Left lung (tissue), 10 donors: Measurements from ENCODE around the gene GPC6. TPM values are rescaled to one million over a fixed set of nuclear protein-coding genes. Genes with fewer than 3 reads are reported as not detected.

Experiments used
- ATAC-seq: fragments of 200-7000 bp; cut with Tn5 transposase; one replicate; pipeline ENCODE4 v1.9.1; 2020; ENCODE audit warnings: moderate library complexity
- DNase-seq, 4 donors: peaks; one replicate each; pipeline ENCODE4 v3.0.0-alpha.2; 2013 to 2020
- H3K27ac ChIP-seq, 2 donors: fragments of 200-600 bp; sonication (generic) in 1 of 2; one replicate each; pipeline versions ENCODE4 v1.5.0 to v1.8.0; 2020 to 2021
- H3K27me3 ChIP-seq, 2 donors: fragments of 200-600 bp; sonication (generic) in 1 of 2; one replicate each; pipeline versions ENCODE4 v1.5.0 to v1.8.0; 2020 to 2021
- H3K36me3 ChIP-seq, 2 donors: fragments of 200-600 bp; sonication (generic) in 1 of 2; one replicate each; pipeline versions ENCODE4 v1.5.0 to v1.8.0; 2020 to 2021
- H3K4me1 ChIP-seq, 2 donors: fragments of 200-600 bp; one replicate each; pipeline ENCODE4 v1.8.0; 2021
- H3K4me3 ChIP-seq, 2 donors: fragments of 200-600 bp; sonication (generic) in 1 of 2; one replicate each; pipeline versions ENCODE4 v1.5.0 to v1.8.0; 2020 to 2021; ENCODE audit warnings: mild to moderate bottlenecking in 1 of 2
- H3K9me3 ChIP-seq, 2 donors: fragments of 200-600 bp; sonication (generic) in 1 of 2; one replicate each; pipeline versions ENCODE4 v1.5.0 to v1.8.0; 2020 to 2021
- CTCF ChIP-seq, 2 donors: fragments of 200-600 bp; sonication (generic) in 1 of 2; IDR thresholded peaks; one replicate each; pipeline versions ENCODE4 v1.5.0 to v1.8.0; 2021; ENCODE audit warnings: antibody characterized with exemption in 2 of 2
- intact Hi-C, 2 donors: fragments of 100-400 bp; cut with DNase I; formaldehyde crosslinking; loops; one replicate each; pipeline versions ENCODE4 v1.11.2 to v1.14.2; 2022
- polyA plus RNA-seq, 6 donors: library from polyadenylated mRNA; unstranded; fragments of 120-200 nt; gene quantifications; one replicate each; pipeline ENCODE4 v1.2.1, GENCODE V29; 2013; ENCODE audit not compliant: insufficient read length in 6 of 6
- total RNA-seq, 2 donors: library from RNA; stranded (reverse); fragmentation: NEBNext Ultra II Directional; extraction: Animal tissue kit (Norgen Biotek cat#: 25700); gene quantifications; one replicate each; pipeline ENCODE4 v1.2.1, GENCODE V29; 2021
- donor health status: DM: no; HTN: yes; CAD: no.
- donor health status: DM: no; HTN: no; CAD: no.

GPC6 gene
- total and polyA plus RNA-seq, 8 donors = 9.6 to 25.8 (median 21.1) TPM

GRCh38 chr13:93283255-93283654, 56.6 kb downstream of the GPC6 start:
- intact Hi-C loops = no loop called here
- Histone ChIP-seq H3K27ac (no peak overlapping the region), H3K4me3 (no peak overlapping the region), H3K9me3 (no peaks in the 10 kb centered on the region), H3K36me3 (no peaks in the 10 kb centered on the region), H3K27me3 (no peaks in the 10 kb centered on the region), H3K4me1 (no peaks in the 10 kb centered on the region)
- no peak for ATAC-seq
- no peak for TF ChIP-seq CTCF (IDR thresholded peaks at IDR 0.05)
- DNase-seq = no peak

GRCh38 chr13:93284064-93284463, 57.5 kb downstream of the GPC6 start:
- H3K4me1 ChIP-seq = no peaks in the 10 kb centered on the region
- no peak for TF ChIP-seq CTCF (IDR thresholded peaks at IDR 0.05)
- no peaks in the 10 kb centered on the region for H3K36me3 ChIP-seq
- H3K9me3 ChIP-seq = no peaks in the 10 kb centered on the region
- no peak overlapping the region for H3K4me3 ChIP-seq
- intact Hi-C loops = no loop called here
- H3K27me3 ChIP-seq = no peaks in the 10 kb centered on the region
- H3K27ac ChIP-seq = no peak overlapping the region
- no peak for ATAC-seq
- no peak for DNase-seq

- Histone ChIP-seq H3K9me3 (no peaks in the 10 kb centered on the region), H3K4me3 (no peak overlapping the region), H3K27me3 (no peaks in the 10 kb centered on the region), H3K4me1 (no peaks in the 10 kb centered on the region), H3K27ac (no peak overlapping the region), H3K36me3 (no peaks in the 10 kb centered on the region)
- ATAC-seq (no peak), DNase-seq (no peak)
- no peak for TF ChIP-seq CTCF (IDR thresholded peaks at IDR 0.05)
- intact Hi-C loops = no loop called here
Observed at GRCh38 chr13:93286047-93286446, 59.4 kb downstream of the GPC6 start.

DNA sequence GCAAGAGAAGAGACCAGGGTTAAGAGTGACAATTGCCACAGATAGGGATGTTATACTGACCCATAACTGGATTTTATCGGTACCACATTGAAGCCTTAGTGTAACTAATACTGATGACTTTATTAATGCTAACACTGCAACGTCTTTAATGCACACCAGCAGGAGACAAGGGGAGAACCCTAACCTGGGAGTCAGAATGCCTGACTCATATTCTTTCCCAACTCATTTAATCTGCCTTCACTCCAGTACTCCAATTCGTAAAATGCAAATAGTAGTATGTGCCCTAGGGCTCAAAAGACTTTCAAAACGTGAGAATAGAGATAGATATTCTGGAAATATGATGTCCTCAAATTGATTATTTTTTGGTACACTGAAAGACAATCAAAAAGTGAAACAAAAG, 62.4 kb downstream of the GPC6 start:
- DNase-seq (no peak), ATAC-seq (no peak)
- intact Hi-C loops = no loop called here

GRCh38 chr13:93289842-93290241, 63.2 kb downstream of the GPC6 start:
- ATAC-seq = no peak

More for the DNA sequence above, 62.4 kb downstream of the GPC6 start:
- Histone ChIP-seq H3K27ac (no peak overlapping the region), H3K27me3 (no peaks in the 10 kb centered on the region), H3K9me3 (no peaks in the 10 kb centered on the region), H3K36me3 (no peaks in the 10 kb centered on the region), H3K4me3 (no peak overlapping the region), H3K4me1 (no peaks in the 10 kb centered on the region)
- no peak for TF ChIP-seq CTCF (IDR thresholded peaks at IDR 0.05)

More at GRCh38 chr13:93289842-93290241, 63.2 kb downstream of the GPC6 start:
- Histone ChIP-seq H3K9me3 (no peaks in the 10 kb centered on the region), H3K4me1 (no peaks in the 10 kb centered on the region), H3K27ac (no peak overlapping the region), H3K27me3 (no peaks in the 10 kb centered on the region), H3K36me3 (no peaks in the 10 kb centered on the region), H3K4me3 (no peak overlapping the region)
- DNase-seq = no peak
- TF ChIP-seq CTCF (IDR thresholded peaks at IDR 0.05) = no peak
- intact Hi-C loops = no loop called here
